ENCODE results near the gene SLC40A1.

SLC40A1 gene

DNA sequence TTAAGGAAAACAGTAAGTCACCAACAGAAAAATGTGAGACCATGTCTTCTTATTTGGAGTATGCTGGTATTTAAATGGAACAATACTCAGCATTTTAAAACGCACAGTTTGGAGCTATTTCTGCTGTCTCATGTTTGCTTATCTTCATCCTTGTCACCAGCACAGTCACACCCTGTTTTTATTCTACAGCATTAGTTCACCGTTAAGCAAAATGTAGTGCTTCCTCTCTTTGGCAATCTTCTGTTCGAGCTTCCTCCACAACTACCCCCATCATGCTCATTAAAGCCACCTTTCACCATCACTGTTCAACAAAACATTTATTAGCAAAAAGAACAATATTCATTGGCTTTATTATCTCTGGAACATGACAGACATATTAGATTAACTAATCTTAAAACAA, 64.0 kb downstream of the SLC40A1 start:
- DNase-seq (ENCODE audit: low spot score): no peak
- TF ChIP-seq, protein P1, sequence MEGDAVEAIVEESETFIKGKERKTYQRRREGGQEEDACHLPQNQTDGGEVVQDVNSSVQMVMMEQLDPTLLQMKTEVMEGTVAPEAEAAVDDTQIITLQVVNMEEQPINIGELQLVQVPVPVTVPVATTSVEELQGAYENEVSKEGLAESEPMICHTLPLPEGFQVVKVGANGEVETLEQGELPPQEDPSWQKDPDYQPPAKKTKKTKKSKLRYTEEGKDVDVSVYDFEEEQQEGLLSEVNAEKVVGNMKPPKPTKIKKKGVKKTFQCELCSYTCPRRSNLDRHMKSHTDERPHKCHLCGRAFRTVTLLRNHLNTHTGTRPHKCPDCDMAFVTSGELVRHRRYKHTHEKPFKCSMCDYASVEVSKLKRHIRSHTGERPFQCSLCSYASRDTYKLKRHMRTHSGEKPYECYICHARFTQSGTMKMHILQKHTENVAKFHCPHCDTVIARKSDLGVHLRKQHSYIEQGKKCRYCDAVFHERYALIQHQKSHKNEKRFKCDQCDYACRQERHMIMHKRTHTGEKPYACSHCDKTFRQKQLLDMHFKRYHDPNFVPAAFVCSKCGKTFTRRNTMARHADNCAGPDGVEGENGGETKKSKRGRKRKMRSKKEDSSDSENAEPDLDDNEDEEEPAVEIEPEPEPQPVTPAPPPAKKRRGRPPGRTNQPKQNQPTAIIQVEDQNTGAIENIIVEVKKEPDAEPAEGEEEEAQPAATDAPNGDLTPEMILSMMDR (IDR thresholded peaks at IDR 0.05; ENCODE audit: extremely low read depth, missing control alignments): no peak

DNA sequence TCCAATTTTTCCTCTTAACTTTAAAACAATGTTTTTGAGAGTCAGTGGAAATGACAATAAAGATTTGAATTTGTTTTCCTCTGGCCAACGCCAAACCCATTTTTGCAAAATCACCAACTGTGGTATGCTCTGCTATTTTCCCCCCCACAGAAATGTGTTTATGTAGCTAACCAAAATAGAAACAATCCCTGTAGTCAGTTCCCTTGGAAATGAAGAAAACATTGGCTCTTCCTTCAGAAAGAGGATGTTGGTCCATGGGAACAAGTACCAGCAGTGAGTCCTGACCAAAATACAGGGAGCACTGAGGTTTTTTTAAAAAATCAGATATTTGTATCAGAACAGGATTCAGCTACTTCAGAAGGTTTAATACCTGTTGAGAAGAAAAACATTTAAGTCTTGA, 65.3 kb downstream of the SLC40A1 start:
- TF ChIP-seq, protein P1 (IDR thresholded peaks at IDR 0.05; ENCODE audit: extremely low read depth, missing control alignments): no peak
- no peak for DNase-seq (ENCODE audit: low spot score)

DNA sequence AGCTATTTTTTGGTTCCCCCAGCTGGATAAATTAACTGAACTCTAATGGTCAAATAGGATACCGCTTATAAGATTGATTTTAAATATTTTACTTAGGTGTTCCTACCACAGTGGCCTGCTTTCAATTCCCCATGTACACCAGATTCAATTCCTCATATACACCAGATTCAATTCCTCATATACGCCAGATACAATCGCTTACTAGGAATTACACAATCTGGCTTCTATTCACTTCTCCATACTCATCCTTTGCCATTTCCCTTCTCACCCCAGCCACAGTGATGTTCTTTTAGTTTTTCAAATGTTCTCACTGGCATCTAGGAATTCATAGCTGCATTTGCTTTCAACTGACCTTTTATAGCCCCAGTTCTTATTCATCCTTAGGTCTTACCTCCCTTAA, 66.5 kb downstream of the SLC40A1 start:
- TF ChIP-seq, protein P1 (IDR thresholded peaks at IDR 0.05; ENCODE audit: extremely low read depth, missing control alignments): no peak
- DNase-seq (ENCODE audit: low spot score): no peak

DNA sequence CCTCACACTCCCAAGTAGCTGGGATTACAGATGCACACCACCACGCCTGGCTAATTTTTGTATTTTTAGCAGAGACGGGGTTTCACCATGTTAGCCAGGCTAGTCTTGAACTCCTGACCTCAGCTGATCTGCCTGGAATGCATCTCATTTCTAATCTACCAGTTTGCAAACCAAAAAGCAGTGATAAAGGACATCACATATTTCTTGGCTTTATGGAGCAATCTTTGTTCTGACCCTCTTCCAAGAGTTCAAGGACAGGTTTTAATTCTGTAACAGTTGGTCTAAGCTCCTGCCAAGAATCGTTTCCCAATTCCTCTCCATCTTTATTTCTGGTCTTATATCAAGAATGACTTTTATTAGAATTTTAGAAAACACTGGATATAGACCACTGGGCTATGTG, 67.7 kb downstream of the SLC40A1 start:
- DNase-seq (ENCODE audit: low spot score): no peak
- TF ChIP-seq, protein P1 (IDR thresholded peaks at IDR 0.05; ENCODE audit: extremely low read depth, missing control alignments): no peak

DNA sequence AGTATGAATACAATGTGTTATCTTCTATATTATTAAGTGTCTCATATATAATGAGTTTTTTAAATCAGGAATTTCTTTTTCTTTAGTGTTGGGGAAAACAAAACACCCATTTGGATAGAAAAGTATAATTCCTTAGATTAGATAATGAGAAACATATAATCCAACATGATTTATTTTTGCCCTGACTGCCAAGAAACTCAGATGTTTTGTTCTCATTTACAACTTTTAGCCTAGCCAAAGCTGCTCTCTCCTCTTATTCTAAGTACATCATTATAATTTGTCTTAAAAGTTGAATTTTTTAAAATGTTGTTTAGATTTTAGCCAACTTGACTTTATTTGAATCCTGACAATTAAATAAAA, 68.6 kb downstream of the SLC40A1 start:
- TF ChIP-seq, protein P1 (IDR thresholded peaks at IDR 0.05; ENCODE audit: extremely low read depth, missing control alignments): no peak
- no peak for DNase-seq (ENCODE audit: low spot score)

DNA sequence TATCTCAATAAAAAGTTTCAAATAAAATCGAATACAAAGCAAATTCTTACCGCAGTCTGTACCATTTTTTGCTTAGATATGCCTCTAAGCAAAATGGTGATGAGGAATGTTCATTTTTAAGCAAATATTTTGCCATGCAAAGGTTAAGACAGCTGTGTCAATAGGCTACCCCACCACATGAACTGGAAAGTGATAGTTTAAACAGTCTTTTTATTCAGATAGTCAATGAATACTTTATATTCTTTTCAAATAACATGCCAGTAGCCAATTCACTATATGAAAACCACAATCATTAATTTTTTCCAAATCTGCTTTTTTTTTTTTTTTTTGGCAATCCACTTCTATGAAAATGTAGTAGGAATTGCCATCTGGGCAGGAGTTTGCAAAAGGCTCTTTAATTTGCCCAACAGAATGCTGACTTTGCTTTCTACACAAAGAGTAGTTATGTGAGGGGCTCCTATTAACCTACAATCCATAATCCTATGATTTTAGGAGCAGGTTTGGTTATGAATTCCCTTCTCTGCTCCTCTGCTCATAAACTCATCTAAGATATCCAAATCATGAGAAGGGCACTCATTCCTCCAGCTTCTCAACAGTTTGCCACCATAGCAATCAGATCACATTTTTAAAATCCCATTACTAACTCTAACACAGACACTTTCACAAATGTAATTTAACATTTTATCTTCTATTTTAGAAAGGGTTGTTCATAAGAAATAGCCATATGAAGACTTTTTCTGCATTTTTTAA, 69.2 kb downstream of the SLC40A1 start:
- TF ChIP-seq, protein P1 (IDR thresholded peaks at IDR 0.05; ENCODE audit: extremely low read depth, missing control alignments): no peak
- DNase-seq (ENCODE audit: low spot score): no peak

Data from GM20000 (cell line).